IMR-90 (cell line): Measurements from ENCODE around the gene NUDT7. TPM values are rescaled to one million over a fixed set of nuclear protein-coding genes. Genes with fewer than 3 reads are reported as not detected.

ENCODE experiments used
- ATAC-seq: fragments of 200-7000 bp; cut with Tn5 transposase; 2 replicates; pipeline ENCODE4 v1.9.1; 2020; ENCODE audit warnings: low read depth, mild to moderate bottlenecking, moderate library complexity
- BruUV-seq: library from RNA; stranded (reverse); fragments of 400-500 nt; replicated peaks from 2 replicates; lab custom pipeline; 2021; lab: Mats Ljungman, UMichigan
- CTCF ChIA-PET: fragments of 300-600 bp; formaldehyde crosslinking; extraction: SDS; loops from one replicate; lab custom pipeline; 2021; ENCODE audit warnings: antibody characterized with exemption; lab: Yijun Ruan, JAX
- POLR2A ChIA-PET: fragments of 300-600 bp; sonication (Branson Sonifier 250); formaldehyde crosslinking; loops from one replicate; lab custom pipeline; 2022; ENCODE audit warnings: antibody characterized with exemption; ENCODE audit not compliant: unreplicated experiment; lab: Charles Lee
- DNase-seq: peaks from one replicate; pipeline ENCODE4 v3.0.0; 2013
- H2AFZ ChIP-seq: replicated peaks from 2 replicates; pipeline ENCODE3; 2013; ENCODE audit warnings: low read length, mild to moderate bottlenecking; ENCODE audit not compliant: poor library complexity
- H2AK5ac ChIP-seq: 2 replicates; pipeline ENCODE4 v1.6.1; 2013; ENCODE audit warnings: low read depth, low read length, inconsistent platforms
- H2AK9ac ChIP-seq: replicated peaks from 2 replicates; pipeline ENCODE3; 2013; ENCODE audit warnings: mild to moderate bottlenecking, low read depth, low read length, moderate library complexity; ENCODE audit not compliant: poor library complexity
- H2BK120ac ChIP-seq: 2 replicates; pipeline ENCODE4 v1.6.1; 2013; ENCODE audit warnings: low read depth, low read length, inconsistent platforms
- H2BK15ac ChIP-seq: 3 replicates; pipeline ENCODE4 v1.6.1; 2013; ENCODE audit warnings: low read depth, low read length, inconsistent platforms
- H2BK20ac ChIP-seq: 2 replicates; pipeline ENCODE4 v1.6.1; 2013; ENCODE audit warnings: low read depth, mild to moderate bottlenecking, inconsistent platforms, low read length, moderate library complexity
- H2BK5ac ChIP-seq: 2 replicates; pipeline ENCODE4 v1.6.1; 2013; ENCODE audit warnings: mild to moderate bottlenecking, low read depth, low read length, inconsistent platforms; ENCODE audit not compliant: poor library complexity, severe bottlenecking
- H3K14ac ChIP-seq: replicated peaks from 2 replicates; pipeline ENCODE4 v1.6.1; 2013; ENCODE audit warnings: low read depth, low read length, inconsistent platforms
- H3K18ac ChIP-seq: 2 replicates; pipeline ENCODE4 v1.6.1; 2013; ENCODE audit warnings: low read depth, low read length, control low read depth
- H3K23ac ChIP-seq: 2 replicates; pipeline ENCODE4 v1.6.1; 2013; ENCODE audit warnings: low read depth, low read length, inconsistent platforms
- H3K27ac ChIP-seq: 2 replicates; pipeline ENCODE4 v1.5.1; 2013; ENCODE audit warnings: mild to moderate bottlenecking, control low read depth, low read length; ENCODE audit not compliant: insufficient read depth
- H3K27me3 ChIP-seq: 2 replicates; pipeline ENCODE4 v1.6.1; 2013; ENCODE audit warnings: low read length; ENCODE audit not compliant: control insufficient read depth, insufficient read depth
- H3K36me3 ChIP-seq: 2 replicates; pipeline ENCODE4 v1.6.1; 2013; ENCODE audit warnings: low read length, mixed read lengths; ENCODE audit not compliant: control insufficient read depth, insufficient read depth
- H3K4ac ChIP-seq: 2 replicates; pipeline ENCODE4 v1.6.1; 2013; ENCODE audit warnings: low read depth, low read length, inconsistent platforms
- H3K4me1 ChIP-seq: 2 replicates; pipeline ENCODE4 v1.6.1; 2013; ENCODE audit warnings: low read length, mixed read lengths; ENCODE audit not compliant: control insufficient read depth, insufficient read depth
- H3K4me2 ChIP-seq: 2 replicates; pipeline ENCODE4 v1.6.1; 2013; ENCODE audit warnings: low read depth, mild to moderate bottlenecking, control low read depth, low read length, moderate library complexity
- H3K4me3 ChIP-seq: 2 replicates; pipeline ENCODE4 v1.5.1; 2013; ENCODE audit warnings: low read depth, mild to moderate bottlenecking, control low read depth, low read length, moderate library complexity; ENCODE audit not compliant: insufficient read depth
- H3K56ac ChIP-seq: 2 replicates; pipeline ENCODE4 v1.6.1; 2013; ENCODE audit warnings: low read length, inconsistent platforms; ENCODE audit not compliant: insufficient read depth; ENCODE audit errors: extremely low read depth
- H3K79me1 ChIP-seq, 2 experiments: 2 replicates each; pipeline ENCODE4 v1.6.1; 2013; ENCODE audit warnings: low read length in 2 of 2, inconsistent platforms in 1 of 2, low read depth in 1 of 2
- H3K9ac ChIP-seq: 2 replicates; pipeline ENCODE4 v1.6.1; 2013; ENCODE audit warnings: low read depth, low read length, control low read depth
- H3K9me1 ChIP-seq: 2 replicates; pipeline ENCODE4 v1.6.1; 2013; ENCODE audit warnings: low read length, inconsistent platforms; ENCODE audit not compliant: insufficient read depth
- H3K9me3 ChIP-seq: 2 replicates; pipeline ENCODE4 v1.6.1; 2013; ENCODE audit warnings: low read length; ENCODE audit not compliant: control insufficient read depth, insufficient read depth
- H4K20me1 ChIP-seq: 2 replicates; pipeline ENCODE4 v1.6.1; 2013; ENCODE audit warnings: low read length, inconsistent platforms; ENCODE audit not compliant: insufficient read depth
- H4K5ac ChIP-seq: 2 replicates; pipeline ENCODE4 v1.6.1; 2013; ENCODE audit warnings: mild to moderate bottlenecking, low read depth, low read length, control low read depth
- H4K8ac ChIP-seq, 2 experiments: 2 replicates each; pipeline ENCODE4 v1.6.1; 2013; ENCODE audit warnings: low read depth in 2 of 2, low read length in 2 of 2, control low read depth in 1 of 2, inconsistent platforms in 1 of 2
- H4K91ac ChIP-seq: 2 replicates; pipeline ENCODE4 v1.6.1; 2013; ENCODE audit warnings: low read depth, low read length, inconsistent platforms; ENCODE audit not compliant: insufficient read depth
- CHD1 ChIP-seq: IDR thresholded peaks from 2 replicates; pipeline ENCODE4 v1.6.1; 2012; ENCODE audit warnings: low read depth, low read length, improper control_type of control experiment
- WGBS, 2 experiments: methylation state at CpG; one replicate each; pipeline versions ENCODE4 v1.1.5 to v1.1.7; 2013; ENCODE audit warnings: missing lambda C conversion rate in 2 of 2; ENCODE audit not compliant: insufficient read length in 1 of 2; ENCODE audit errors: extremely low coverage in 2 of 2; 5-methylcytosine and 5-hydroxymethylcytosine counted together
- dilution Hi-C: fragments of 300-500 bp; cut with HindIII; formaldehyde crosslinking; loops from one replicate; pipeline ENCODE4 v1.14.3; 2018; ENCODE audit warnings: low sequenced_read_pairs; ENCODE audit not compliant: unreplicated experiment
- in situ Hi-C: fragments of 300-500 bp; cut with MboI; formaldehyde crosslinking; loops from 3 replicates; pipeline ENCODE4 v1.14.3; 2019; ENCODE audit warnings: low sequenced_read_pairs, inconsistent platforms, mixed read lengths
- intact Hi-C: fragments of 100-400 bp; cut with micrococcal nuclease; formaldehyde crosslinking; loops from 2 replicates; pipeline ENCODE4 v1.10.0; 2022
- polyA plus RNA-seq, 3 experiments: library from polyadenylated mRNA; depleted of rRNA; stranded (reverse); fragments of >200 nt; gene quantifications; 2 replicates each; pipeline ENCODE4 v1.2.3, GENCODE V29; 2012; ENCODE audit warnings: low replicate concordance in 1 of 3
- total RNA-seq: library from RNA; depleted of rRNA; stranded (reverse); fragments of >200 nt; gene quantifications from 2 replicates; pipeline ENCODE4 v1.2.3, GENCODE V29; 2012
- TF ChIP-seq, protein P1 (sequence below): conservative IDR thresholded peaks from 2 replicates; pipeline ENCODE4 v1.5.1; 2012; ENCODE audit warnings: mild to moderate bottlenecking, low read depth, low read length, improper control_type of control experiment

The NUDT7 gene
- total and polyA plus RNA-seq, 2 of the 4 experiments (the other 2 are of a cell fraction): 4.3 to 6.2 TPM

DNA sequence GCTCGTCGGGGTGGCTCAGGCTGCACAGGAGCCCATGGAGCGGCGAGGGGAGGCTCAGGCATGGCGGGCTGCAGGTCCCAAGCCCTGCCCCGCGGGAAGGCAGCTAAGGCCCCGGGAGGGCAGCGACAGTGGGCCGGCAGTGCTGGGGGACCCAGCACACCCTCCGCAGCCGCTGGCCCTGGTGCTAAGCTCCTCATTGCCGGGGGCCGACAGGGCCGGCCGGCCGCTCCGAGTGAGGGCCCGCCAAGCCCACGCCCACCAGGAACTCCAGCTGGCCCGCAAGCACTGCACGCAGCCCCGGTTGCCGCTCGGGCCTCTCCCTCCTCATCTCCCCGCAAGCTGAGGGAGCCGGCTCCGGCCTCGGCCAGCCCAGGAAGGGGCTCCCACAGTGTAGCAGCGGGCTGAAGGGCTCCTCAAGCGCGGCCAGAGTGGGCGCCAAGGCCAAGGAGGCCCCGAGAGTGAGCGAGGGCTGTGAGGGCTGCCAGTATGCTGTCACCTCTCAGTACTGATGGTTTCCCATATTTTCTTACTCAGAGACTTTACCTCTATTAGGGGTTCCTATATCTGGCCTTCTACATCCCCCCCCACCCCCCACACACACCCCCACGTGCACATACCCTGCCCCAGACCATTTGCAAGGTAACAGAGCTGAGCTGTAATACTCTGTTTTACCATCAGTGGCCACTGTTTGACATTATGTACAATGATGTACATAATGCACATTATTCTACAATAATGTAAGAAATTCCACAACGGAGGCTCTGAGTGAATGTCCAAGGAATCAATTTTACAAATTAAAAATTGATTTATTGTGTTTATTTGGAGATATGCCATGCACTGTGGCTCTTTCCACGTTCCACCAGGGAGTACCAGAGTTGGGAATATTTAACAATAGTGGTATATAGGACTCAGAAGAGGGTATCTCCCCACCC lies 62.4 kb downstream of the NUDT7 start:
- WGBS, 2 experiments: 94% methylated on average over 15 of the region's 38 CpGs; no CpG with 5 or more reads in 1 of the 2 experiments
- no peaks in the 10 kb centered on the region for H3K9me3 ChIP-seq
- H3K23ac ChIP-seq: no peak overlapping the region
- H3K14ac ChIP-seq: no peak overlapping the region
- no peak overlapping the region for H2BK15ac ChIP-seq
- dilution Hi-C loops: no loop called here
- H3K4me2 ChIP-seq: no peak overlapping the region
- H4K91ac ChIP-seq: no peak overlapping the region
- H2AK9ac ChIP-seq: no peak overlapping the region
- no peak overlapping the region for H4K5ac ChIP-seq
- H3K4me3 ChIP-seq: no peak overlapping the region
- H2BK5ac ChIP-seq: no peak overlapping the region
- H4K8ac ChIP-seq: no peak overlapping the region
- H2BK120ac ChIP-seq: no peak overlapping the region
- no peak overlapping the region for H3K4ac ChIP-seq
- no peak overlapping the region for H2BK20ac ChIP-seq
- TF ChIP-seq, protein P1, sequence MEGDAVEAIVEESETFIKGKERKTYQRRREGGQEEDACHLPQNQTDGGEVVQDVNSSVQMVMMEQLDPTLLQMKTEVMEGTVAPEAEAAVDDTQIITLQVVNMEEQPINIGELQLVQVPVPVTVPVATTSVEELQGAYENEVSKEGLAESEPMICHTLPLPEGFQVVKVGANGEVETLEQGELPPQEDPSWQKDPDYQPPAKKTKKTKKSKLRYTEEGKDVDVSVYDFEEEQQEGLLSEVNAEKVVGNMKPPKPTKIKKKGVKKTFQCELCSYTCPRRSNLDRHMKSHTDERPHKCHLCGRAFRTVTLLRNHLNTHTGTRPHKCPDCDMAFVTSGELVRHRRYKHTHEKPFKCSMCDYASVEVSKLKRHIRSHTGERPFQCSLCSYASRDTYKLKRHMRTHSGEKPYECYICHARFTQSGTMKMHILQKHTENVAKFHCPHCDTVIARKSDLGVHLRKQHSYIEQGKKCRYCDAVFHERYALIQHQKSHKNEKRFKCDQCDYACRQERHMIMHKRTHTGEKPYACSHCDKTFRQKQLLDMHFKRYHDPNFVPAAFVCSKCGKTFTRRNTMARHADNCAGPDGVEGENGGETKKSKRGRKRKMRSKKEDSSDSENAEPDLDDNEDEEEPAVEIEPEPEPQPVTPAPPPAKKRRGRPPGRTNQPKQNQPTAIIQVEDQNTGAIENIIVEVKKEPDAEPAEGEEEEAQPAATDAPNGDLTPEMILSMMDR: peak; percentile 28
- TF ChIP-seq CHD1: no peak
- POLR2A ChIA-PET: no interaction called here
- H3K36me3 ChIP-seq: no peaks in the 10 kb centered on the region
- no peak overlapping the region for H3K56ac ChIP-seq
- in situ Hi-C loops: no loop called here
- no peak overlapping the region for H3K27ac ChIP-seq
- H2AK5ac ChIP-seq: no peak overlapping the region
- DNase-seq (no peak), ATAC-seq (no peak)
- peaks cover 12% of the 10 kb centered on the region for H3K4me1 ChIP-seq
- no peak overlapping the region for H3K18ac ChIP-seq
- no TSS peak for BruUV-seq
- peaks cover 0 to 3% of the 10 kb centered on the region in 2 experiments; a peak in 1 of 4 replicates for H3K79me1 ChIP-seq
- CTCF ChIA-PET: no interaction called here
- intact Hi-C loops: no loop called here
- no peaks in the 10 kb centered on the region for H4K20me1 ChIP-seq
- peaks cover 2% of the 10 kb centered on the region for H3K9me1 ChIP-seq
- H3K9ac ChIP-seq: no peak overlapping the region
- H3K27me3 ChIP-seq: peaks cover 4% of the 10 kb centered on the region; the same call in 1 of the 2 replicates
- H2AFZ ChIP-seq: no peak overlapping the region
